Measurements from ENCODE around the gene LTBP1. TPM values are rescaled to one million over a fixed set of nuclear protein-coding genes. Genes with fewer than 3 reads are reported as not detected.

The LTBP1 gene
- total RNA-seq, 1 experiment from 2014 or later: 2.2 TPM

- intact Hi-C loops (cut with micrococcal nuclease; ENCODE audit: unreplicated experiment): no loop called here
- no peaks in the 10 kb centered on the region for H3K27me3 ChIP-seq (replicated peaks; ENCODE audit: insufficient read depth, low read depth, low read length, poor library complexity)
- H3K4me1 ChIP-seq (ENCODE audit: insufficient read depth, low read length, poor library complexity, severe bottlenecking): no peaks in the 10 kb centered on the region
- H3K36me3 ChIP-seq (ENCODE audit: insufficient read depth, low read length, poor library complexity, severe bottlenecking): no peaks in the 10 kb centered on the region
- ChIA-PET POLR2A (ENCODE audit: low non-redundant PET) (no interaction called here), CTCF (no interaction called here)
- no TSS peak for BruUV-seq (replicated peaks)
- TF ChIP-seq CTCF (conservative IDR thresholded peaks at IDR 0.05; ENCODE audit: low read depth, low read length) (no peak), EZH2 (IDR thresholded peaks at IDR 0.05; ENCODE audit: borderline replicate concordance, low read depth, low read length, poor library complexity, severe bottlenecking) (no peak)
- H3K9me3 ChIP-seq (ENCODE audit: low read depth, low read length, poor library complexity, severe bottlenecking): no peaks in the 10 kb centered on the region
- H3K4me3 ChIP-seq (ENCODE audit: low read depth, low read length, poor library complexity, severe bottlenecking): no peak overlapping the region
- no peak overlapping the region for H3K27ac ChIP-seq (ENCODE audit: low read depth, low read length, poor library complexity, severe bottlenecking)
- DNase-seq (ENCODE audit: low spot score): no peak
Measured at GRCh38 chr2:33448220-33448899, 501.6 kb downstream of the LTBP1 start.

Small RNA genes lying within 50 kb of the gene (microRNA-seq; reads per million reads assigned to microRNA genes)
- gene MIR4430: not detected
